HEK293 (cell line): ENCODE results near the gene GSAP.

Source experiments
- CTCF ChIA-PET: fragments of 350-600 bp; formaldehyde crosslinking; extraction: SDS; loops from one replicate; lab custom pipeline; 2021; ENCODE audit warnings: antibody characterized with exemption; lab: Yijun Ruan, JAX
- POLR2A ChIA-PET: fragments of 300-600 bp; formaldehyde crosslinking; extraction: SDS; loops from one replicate; lab custom pipeline; 2020; ENCODE audit warnings: antibody characterized with exemption, inconsistent platforms; lab: Yijun Ruan, JAX
- H3K27ac ChIP-seq: fragments of 200-500 bp; sonication (Bioruptor generic); 2 replicates; pipeline ENCODE4 v1.5.1; 2014; ENCODE audit warnings: low read depth, low read length, control low read depth, inconsistent platforms; ENCODE audit errors: extremely low read depth
- H3K36me3 ChIP-seq, 2 experiments: fragments of 200-500 bp in 1 of 2; sonication (Bioruptor generic) in 1 of 2; 1 replicate in 1 of 2; 2 replicates in 1 of 2; pipeline ENCODE4 v1.5.1; 2014 to 2017; ENCODE audit warnings: inconsistent platforms in 2 of 2, low read length in 2 of 2; ENCODE audit not compliant: control insufficient read depth in 2 of 2, insufficient read depth in 1 of 2
- H3K4me1 ChIP-seq: fragments of 200-500 bp; sonication (Bioruptor generic); 2 replicates; pipeline ENCODE4 v1.5.1; 2014; ENCODE audit warnings: mild to moderate bottlenecking, low read length, inconsistent platforms; ENCODE audit not compliant: control insufficient read depth, insufficient read depth
- H3K4me3 ChIP-seq: 2 replicates; pipeline ENCODE4 v1.5.1; 2011; ENCODE audit warnings: low read depth, mild to moderate bottlenecking, control low read depth, low read length, moderate library complexity
- H3K9me3 ChIP-seq: fragments of 200-500 bp; sonication (Bioruptor generic); 2 replicates; pipeline ENCODE4 v1.5.1; 2014; ENCODE audit warnings: low read depth, low read length, inconsistent platforms; ENCODE audit not compliant: control insufficient read depth, insufficient read depth
- ZBTB1 ChIP-seq: fragments of 450-650 bp; formaldehyde crosslinking; IDR thresholded peaks from 2 replicates; pipeline ENCODE4 v1.5.1; 2016; ENCODE audit warnings: missing biosample characterization, missing genetic modification characterization
- ZBTB48 ChIP-seq: fragments of 450-650 bp; formaldehyde crosslinking; IDR thresholded peaks from 2 replicates; pipeline ENCODE4 v1.5.1; 2016; ENCODE audit warnings: missing biosample characterization, missing genetic modification characterization
- ZFP41 ChIP-seq: fragments of 450-650 bp; formaldehyde crosslinking; IDR thresholded peaks from 2 replicates; pipeline ENCODE4 v1.5.1; 2016; ENCODE audit warnings: missing biosample characterization, missing genetic modification characterization, borderline replicate concordance
- ZNF146 ChIP-seq: fragments of 450-650 bp; formaldehyde crosslinking; IDR thresholded peaks from 2 replicates; pipeline ENCODE4 v1.5.1; 2016; ENCODE audit warnings: missing biosample characterization, missing genetic modification characterization
- ZNF239 ChIP-seq: fragments of 450-650 bp; formaldehyde crosslinking; IDR thresholded peaks from 2 replicates; pipeline ENCODE4 v1.5.1; 2016; ENCODE audit warnings: missing biosample characterization, missing genetic modification characterization
- ZNF501 ChIP-seq: fragments of 450-650 bp; formaldehyde crosslinking; IDR thresholded peaks from 2 replicates; pipeline ENCODE4 v1.5.1; 2016; ENCODE audit warnings: missing biosample characterization, missing genetic modification characterization
- ZNF514 ChIP-seq: fragments of 450-650 bp; formaldehyde crosslinking; IDR thresholded peaks from 2 replicates; pipeline ENCODE4 v1.5.1; 2016; ENCODE audit warnings: missing biosample characterization, missing genetic modification characterization
- ZNF571 ChIP-seq: fragments of 450-650 bp; formaldehyde crosslinking; IDR thresholded peaks from 2 replicates; pipeline ENCODE4 v1.5.0; 2017; ENCODE audit warnings: missing biosample characterization, missing genetic modification characterization
- ZNF585B ChIP-seq: fragments of 450-650 bp; formaldehyde crosslinking; IDR thresholded peaks from 2 replicates; pipeline ENCODE4 v1.5.1; 2016; ENCODE audit warnings: missing biosample characterization, missing genetic modification characterization
- ZNF596 ChIP-seq: fragments of 450-650 bp; IDR thresholded peaks from 2 replicates; pipeline ENCODE4 v1.5.0; 2018; ENCODE audit warnings: missing biosample characterization, mild to moderate bottlenecking, missing genetic modification characterization, moderate library complexity
- ZNF610 ChIP-seq: fragments of 450-650 bp; formaldehyde crosslinking; IDR thresholded peaks from 2 replicates; pipeline ENCODE4 v1.5.1; 2016; ENCODE audit warnings: missing biosample characterization, missing genetic modification characterization, borderline replicate concordance
- TF ChIP-seq, protein P1 (sequence below): fragments of 450-650 bp; formaldehyde crosslinking; IDR thresholded peaks from 2 replicates; pipeline ENCODE4 v1.5.1; 2016; ENCODE audit warnings: missing biosample characterization, missing genetic modification characterization, borderline replicate concordance
- TF ChIP-seq, protein P2 (sequence below): fragments of 450-650 bp; formaldehyde crosslinking; IDR thresholded peaks from 2 replicates; pipeline ENCODE4 v1.5.1; 2016; ENCODE audit warnings: missing biosample characterization, missing genetic modification characterization
- TF ChIP-seq, protein P3 (sequence below): fragments of 450-650 bp; formaldehyde crosslinking; IDR thresholded peaks from 2 replicates; pipeline ENCODE4 v1.5.1; 2016; ENCODE audit warnings: missing biosample characterization, missing genetic modification characterization
- TF ChIP-seq, protein P4 (sequence below): fragments of 450-650 bp; formaldehyde crosslinking; IDR thresholded peaks from 2 replicates; pipeline ENCODE4 v1.5.1; 2017; ENCODE audit warnings: missing biosample characterization, missing genetic modification characterization
- TF ChIP-seq, protein P5 (sequence below): fragments of 450-650 bp; formaldehyde crosslinking; IDR thresholded peaks from 2 replicates; pipeline ENCODE4 v1.5.1; 2016; ENCODE audit warnings: missing biosample characterization, missing genetic modification characterization
- TF ChIP-seq, protein P6 (sequence below): fragments of 450-650 bp; formaldehyde crosslinking; IDR thresholded peaks from 2 replicates; pipeline ENCODE4 v1.5.1; 2016; ENCODE audit warnings: missing biosample characterization, missing genetic modification characterization
- TF ChIP-seq, protein P7 (sequence below): fragments of 450-650 bp; formaldehyde crosslinking; IDR thresholded peaks from 2 replicates; pipeline ENCODE4 v1.5.1; 2016; ENCODE audit warnings: missing biosample characterization, missing genetic modification characterization

The GSAP gene

DNA sequence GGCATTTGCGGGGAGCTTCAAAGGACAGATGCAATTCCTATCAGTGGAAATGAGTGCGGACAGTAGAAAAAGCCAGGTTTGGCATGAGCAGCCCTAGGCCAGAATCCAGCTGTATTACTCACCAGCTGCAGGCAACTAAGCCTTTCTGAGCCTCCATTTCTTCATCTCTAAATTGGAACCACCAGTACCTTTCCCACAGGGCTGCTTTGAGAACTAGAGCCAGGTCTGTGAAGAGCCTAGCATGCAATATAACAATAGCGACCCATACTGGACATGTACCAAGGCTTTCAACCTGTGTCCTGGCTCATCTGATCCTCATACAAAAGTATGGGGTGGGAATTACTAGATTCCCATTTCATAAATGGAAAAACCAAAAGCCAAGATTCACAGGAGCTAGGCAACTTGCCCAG lies 101.0 kb downstream of the GSAP start:
- ChIA-PET POLR2A (no interaction called here), CTCF (no interaction called here)
- no peaks in the 10 kb centered on the region for H3K36me3 ChIP-seq

More for the DNA sequence above, 101.0 kb downstream of the GSAP start:
- TF ChIP-seq, protein P1, sequence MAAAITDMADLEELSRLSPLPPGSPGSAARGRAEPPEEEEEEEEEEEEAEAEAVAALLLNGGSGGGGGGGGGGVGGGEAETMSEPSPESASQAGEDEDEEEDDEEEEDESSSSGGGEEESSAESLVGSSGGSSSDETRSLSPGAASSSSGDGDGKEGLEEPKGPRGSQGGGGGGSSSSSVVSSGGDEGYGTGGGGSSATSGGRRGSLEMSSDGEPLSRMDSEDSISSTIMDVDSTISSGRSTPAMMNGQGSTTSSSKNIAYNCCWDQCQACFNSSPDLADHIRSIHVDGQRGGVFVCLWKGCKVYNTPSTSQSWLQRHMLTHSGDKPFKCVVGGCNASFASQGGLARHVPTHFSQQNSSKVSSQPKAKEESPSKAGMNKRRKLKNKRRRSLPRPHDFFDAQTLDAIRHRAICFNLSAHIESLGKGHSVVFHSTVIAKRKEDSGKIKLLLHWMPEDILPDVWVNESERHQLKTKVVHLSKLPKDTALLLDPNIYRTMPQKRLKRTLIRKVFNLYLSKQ (tag by site-specific recombination), result no peak
- TF ChIP-seq, protein P2, sequence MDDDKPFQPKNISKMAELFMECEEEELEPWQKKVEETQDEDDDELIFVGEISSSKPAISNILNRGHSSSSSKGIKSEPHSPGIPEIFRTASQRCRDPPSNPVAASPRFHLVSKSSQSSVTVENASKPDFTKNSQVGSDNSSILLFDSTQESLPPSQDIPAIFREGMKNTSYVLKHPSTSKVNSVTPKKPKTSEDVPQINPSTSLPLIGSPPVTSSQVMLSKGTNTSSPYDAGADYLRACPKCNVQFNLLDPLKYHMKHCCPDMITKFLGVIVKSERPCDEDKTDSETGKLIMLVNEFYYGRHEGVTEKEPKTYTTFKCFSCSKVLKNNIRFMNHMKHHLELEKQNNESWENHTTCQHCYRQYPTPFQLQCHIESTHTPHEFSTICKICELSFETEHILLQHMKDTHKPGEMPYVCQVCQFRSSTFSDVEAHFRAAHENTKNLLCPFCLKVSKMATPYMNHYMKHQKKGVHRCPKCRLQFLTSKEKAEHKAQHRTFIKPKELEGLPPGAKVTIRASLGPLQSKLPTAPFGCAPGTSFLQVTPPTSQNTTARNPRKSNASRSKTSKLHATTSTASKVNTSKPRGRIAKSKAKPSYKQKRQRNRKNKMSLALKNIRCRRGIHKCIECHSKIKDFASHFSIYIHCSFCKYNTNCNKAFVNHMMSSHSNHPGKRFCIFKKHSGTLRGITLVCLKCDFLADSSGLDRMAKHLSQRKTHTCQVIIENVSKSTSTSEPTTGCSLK (tag by site-specific recombination), result no peak
- no peak for TF ChIP-seq ZNF501
- no peak for TF ChIP-seq ZNF585B (tag by site-specific recombination)
- TF ChIP-seq ZNF596, result no peak
- no peak for TF ChIP-seq ZNF146 (tag by site-specific recombination)
- TF ChIP-seq, protein P3, sequence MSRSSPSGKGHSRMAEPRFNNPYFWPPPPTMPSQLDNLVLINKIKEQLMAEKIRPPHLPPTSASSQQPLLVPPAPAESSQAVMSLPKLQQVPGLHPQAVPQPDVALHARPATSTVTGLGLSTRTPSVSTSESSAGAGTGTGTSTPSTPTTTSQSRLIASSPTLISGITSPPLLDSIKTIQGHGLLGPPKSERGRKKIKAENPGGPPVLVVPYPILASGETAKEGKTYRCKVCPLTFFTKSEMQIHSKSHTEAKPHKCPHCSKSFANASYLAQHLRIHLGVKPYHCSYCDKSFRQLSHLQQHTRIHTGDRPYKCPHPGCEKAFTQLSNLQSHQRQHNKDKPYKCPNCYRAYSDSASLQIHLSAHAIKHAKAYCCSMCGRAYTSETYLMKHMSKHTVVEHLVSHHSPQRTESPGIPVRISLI (tag by site-specific recombination), result no peak
- TF ChIP-seq, protein P4, sequence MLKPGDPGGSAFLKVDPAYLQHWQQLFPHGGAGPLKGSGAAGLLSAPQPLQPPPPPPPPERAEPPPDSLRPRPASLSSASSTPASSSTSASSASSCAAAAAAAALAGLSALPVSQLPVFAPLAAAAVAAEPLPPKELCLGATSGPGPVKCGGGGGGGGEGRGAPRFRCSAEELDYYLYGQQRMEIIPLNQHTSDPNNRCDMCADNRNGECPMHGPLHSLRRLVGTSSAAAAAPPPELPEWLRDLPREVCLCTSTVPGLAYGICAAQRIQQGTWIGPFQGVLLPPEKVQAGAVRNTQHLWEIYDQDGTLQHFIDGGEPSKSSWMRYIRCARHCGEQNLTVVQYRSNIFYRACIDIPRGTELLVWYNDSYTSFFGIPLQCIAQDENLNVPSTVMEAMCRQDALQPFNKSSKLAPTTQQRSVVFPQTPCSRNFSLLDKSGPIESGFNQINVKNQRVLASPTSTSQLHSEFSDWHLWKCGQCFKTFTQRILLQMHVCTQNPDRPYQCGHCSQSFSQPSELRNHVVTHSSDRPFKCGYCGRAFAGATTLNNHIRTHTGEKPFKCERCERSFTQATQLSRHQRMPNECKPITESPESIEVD, result no peak
- TF ChIP-seq, protein P5, sequence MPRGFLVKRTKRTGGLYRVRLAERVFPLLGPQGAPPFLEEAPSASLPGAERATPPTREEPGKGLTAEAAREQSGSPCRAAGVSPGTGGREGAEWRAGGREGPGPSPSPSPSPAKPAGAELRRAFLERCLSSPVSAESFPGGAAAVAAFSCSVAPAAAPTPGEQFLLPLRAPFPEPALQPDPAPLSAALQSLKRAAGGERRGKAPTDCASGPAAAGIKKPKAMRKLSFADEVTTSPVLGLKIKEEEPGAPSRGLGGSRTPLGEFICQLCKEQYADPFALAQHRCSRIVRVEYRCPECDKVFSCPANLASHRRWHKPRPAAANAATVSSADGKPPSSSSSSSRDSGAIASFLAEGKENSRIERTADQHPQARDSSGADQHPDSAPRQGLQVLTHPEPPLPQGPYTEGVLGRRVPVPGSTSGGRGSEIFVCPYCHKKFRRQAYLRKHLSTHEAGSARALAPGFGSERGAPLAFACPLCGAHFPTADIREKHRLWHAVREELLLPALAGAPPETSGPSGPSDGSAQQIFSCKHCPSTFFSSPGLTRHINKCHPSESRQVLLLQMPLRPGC (tag by site-specific recombination), result no peak
- TF ChIP-seq ZNF239 (tag by site-specific recombination), result no peak
- no peak for TF ChIP-seq ZFP41 (tag by site-specific recombination)
- TF ChIP-seq ZNF514 (tag by site-specific recombination), result no peak
- TF ChIP-seq, protein P6, sequence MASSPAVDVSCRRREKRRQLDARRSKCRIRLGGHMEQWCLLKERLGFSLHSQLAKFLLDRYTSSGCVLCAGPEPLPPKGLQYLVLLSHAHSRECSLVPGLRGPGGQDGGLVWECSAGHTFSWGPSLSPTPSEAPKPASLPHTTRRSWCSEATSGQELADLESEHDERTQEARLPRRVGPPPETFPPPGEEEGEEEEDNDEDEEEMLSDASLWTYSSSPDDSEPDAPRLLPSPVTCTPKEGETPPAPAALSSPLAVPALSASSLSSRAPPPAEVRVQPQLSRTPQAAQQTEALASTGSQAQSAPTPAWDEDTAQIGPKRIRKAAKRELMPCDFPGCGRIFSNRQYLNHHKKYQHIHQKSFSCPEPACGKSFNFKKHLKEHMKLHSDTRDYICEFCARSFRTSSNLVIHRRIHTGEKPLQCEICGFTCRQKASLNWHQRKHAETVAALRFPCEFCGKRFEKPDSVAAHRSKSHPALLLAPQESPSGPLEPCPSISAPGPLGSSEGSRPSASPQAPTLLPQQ, result no peak
- TF ChIP-seq ZNF610 (tag by site-specific recombination), result no peak
- TF ChIP-seq ZBTB1 (tag by site-specific recombination), result no peak
- TF ChIP-seq, protein P7, sequence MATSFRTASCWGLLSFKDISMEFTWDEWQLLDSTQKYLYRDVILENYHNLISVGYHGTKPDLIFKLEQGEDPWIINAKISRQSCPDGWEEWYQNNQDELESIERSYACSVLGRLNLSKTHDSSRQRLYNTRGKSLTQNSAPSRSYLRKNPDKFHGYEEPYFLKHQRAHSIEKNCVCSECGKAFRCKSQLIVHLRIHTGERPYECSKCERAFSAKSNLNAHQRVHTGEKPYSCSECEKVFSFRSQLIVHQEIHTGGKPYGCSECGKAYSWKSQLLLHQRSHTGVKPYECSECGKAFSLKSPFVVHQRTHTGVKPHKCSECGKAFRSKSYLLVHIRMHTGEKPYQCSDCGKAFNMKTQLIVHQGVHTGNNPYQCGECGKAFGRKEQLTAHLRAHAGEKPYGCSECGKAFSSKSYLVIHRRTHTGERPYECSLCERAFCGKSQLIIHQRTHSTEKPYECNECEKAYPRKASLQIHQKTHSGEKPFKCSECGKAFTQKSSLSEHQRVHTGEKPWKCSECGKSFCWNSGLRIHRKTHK (tag by site-specific recombination), result no peak
- TF ChIP-seq ZBTB48, result no peak
- no peak for TF ChIP-seq ZNF571 (tag by site-specific recombination)
- TF ChIP-seq, all 188 proteins: peak for 0
- H3K4me1 ChIP-seq, result no peaks in the 10 kb centered on the region
- H3K4me3 ChIP-seq, result no peak overlapping the region
- H3K9me3 ChIP-seq, result no peaks in the 10 kb centered on the region
- H3K27ac ChIP-seq, result no peak overlapping the region
